SJSA1 (cell line): ENCODE results near the gene SH3BP5L. TPM values are rescaled to one million over a fixed set of nuclear protein-coding genes. Genes with fewer than 3 reads are reported as not detected.
A peak's percentile ranks its signal among the peaks of the same experiment; 100 is the strongest.

Source experiments
- DNase-seq, 2 experiments: peaks; one replicate each; pipeline ENCODE4 v3.0.0-alpha.2; 2015 to 2020; ENCODE audit warnings: low spot score in 2 of 2, low read depth in 1 of 2
- H3K27ac ChIP-seq: fragments of 250-450 bp; sonication (Bioruptor Pico); 2 replicates; pipeline ENCODE4 v1.5.1; 2020; ENCODE audit warnings: mild to moderate bottlenecking, moderate library complexity
- H3K27me3 ChIP-seq: fragments of 250-450 bp; sonication (Bioruptor Pico); replicated peaks from 2 replicates; pipeline ENCODE4 v1.5.1; 2020; ENCODE audit warnings: mild to moderate bottlenecking, moderate library complexity
- H3K36me3 ChIP-seq: fragments of 250-450 bp; sonication (Bioruptor Pico); 2 replicates; pipeline ENCODE4 v1.5.1; 2020; ENCODE audit warnings: mild to moderate bottlenecking
- H3K4me1 ChIP-seq: fragments of 250-450 bp; sonication (Bioruptor Pico); replicated peaks from 2 replicates; pipeline ENCODE4 v1.6.1; 2021; ENCODE audit warnings: mild to moderate bottlenecking
- H3K4me3 ChIP-seq: fragments of 250-450 bp; sonication (Bioruptor Pico); 2 replicates; pipeline ENCODE4 v1.5.1; 2020; ENCODE audit warnings: mild to moderate bottlenecking
- H3K9me3 ChIP-seq: fragments of 250-450 bp; sonication (Bioruptor Pico); replicated peaks from 2 replicates; pipeline ENCODE4 v1.5.1; 2020; ENCODE audit warnings: mild to moderate bottlenecking
- total RNA-seq: library from RNA; depleted of rRNA; stranded (reverse); fragments of >200 nt; shearing (Covaris generic); gene quantifications from 2 replicates; pipeline ENCODE4 v1.2.3, GENCODE V29; 2014

The SH3BP5L gene
- total RNA-seq, 1 experiment from 2014 or later, result 26.1 TPM

- Histone ChIP-seq H3K4me1 (peaks cover 14% of the 10 kb centered on the region), H3K4me3 (no peak overlapping the region), H3K9me3 (no peaks in the 10 kb centered on the region), H3K27me3 (no peaks in the 10 kb centered on the region), H3K36me3 (peaks cover 94% of the 10 kb centered on the region), H3K27ac (no peak overlapping the region)
- DNase-seq, result peak in 1 of 2 experiments; percentile 34
These were observed 9.5 kb downstream of the SH3BP5L start for GRCh38 chr1:248816042-248816851.

GRCh38 chr1:248815407-248816034, 10.2 kb downstream of the SH3BP5L start:
- Histone ChIP-seq H3K27me3 (no peaks in the 10 kb centered on the region), H3K36me3 (peaks cover 96% of the 10 kb centered on the region), H3K4me1 (peaks cover 13% of the 10 kb centered on the region), H3K9me3 (no peaks in the 10 kb centered on the region), H3K4me3 (no peak overlapping the region), H3K27ac (no peak overlapping the region)
- DNase-seq, result peak in 1 of 2 experiments; percentile 33

GRCh38 chr1:248814351-248814750, 11.4 kb downstream of the SH3BP5L start:
- Histone ChIP-seq H3K9me3 (no peaks in the 10 kb centered on the region), H3K27ac (no peak overlapping the region), H3K36me3 (peaks cover 87% of the 10 kb centered on the region), H3K27me3 (no peaks in the 10 kb centered on the region), H3K4me3 (no peak overlapping the region), H3K4me1 (peaks cover 8% of the 10 kb centered on the region)
- peak in 1 of 2 experiments; percentile 30 for DNase-seq

GRCh38 chr1:248813546-248813945, 12.2 kb downstream of the SH3BP5L start:
- peaks cover 79% of the 10 kb centered on the region for H3K36me3 ChIP-seq
- no peaks in the 10 kb centered on the region for H3K27me3 ChIP-seq
- H3K4me3 ChIP-seq, result no peak overlapping the region
- peaks cover 8% of the 10 kb centered on the region for H3K4me1 ChIP-seq
- no peaks in the 10 kb centered on the region for H3K9me3 ChIP-seq
- peak in 1 of 2 experiments; percentile 38 for DNase-seq
- H3K27ac ChIP-seq, result no peak overlapping the region

- peaks cover 74% of the 10 kb centered on the region for H3K36me3 ChIP-seq
- no peak overlapping the region for H3K4me3 ChIP-seq
- peaks cover 8% of the 10 kb centered on the region for H3K4me1 ChIP-seq
- no peaks in the 10 kb centered on the region for H3K27me3 ChIP-seq
- DNase-seq, result peak in 1 of 2 experiments; percentile 31
- H3K27ac ChIP-seq, result no peak overlapping the region
- H3K9me3 ChIP-seq, result no peaks in the 10 kb centered on the region
These were observed 12.8 kb downstream of the SH3BP5L start for GRCh38 chr1:248812736-248813425.

- Histone ChIP-seq H3K4me3 (no peak overlapping the region), H3K9me3 (no peaks in the 10 kb centered on the region), H3K36me3 (peaks cover 63% of the 10 kb centered on the region), H3K27ac (no peak overlapping the region), H3K4me1 (peaks cover 8% of the 10 kb centered on the region), H3K27me3 (no peaks in the 10 kb centered on the region)
- peak in 1 of 2 experiments; percentile 40 for DNase-seq
These were observed 13.9 kb downstream of the SH3BP5L start for GRCh38 chr1:248811514-248812490.

GRCh38 chr1:248810727-248811513, 14.8 kb downstream of the SH3BP5L start:
- H3K4me1 ChIP-seq, result peaks cover 8% of the 10 kb centered on the region
- DNase-seq, result peak in 1 of 2 experiments; percentile 47
- H3K36me3 ChIP-seq, result peaks cover 54% of the 10 kb centered on the region

GRCh38 chr1:248810000-248810726, 15.6 kb downstream of the SH3BP5L start:
- Histone ChIP-seq H3K4me3 (no peak overlapping the region), H3K4me1 (peaks cover 8% of the 10 kb centered on the region), H3K36me3 (peaks cover 46% of the 10 kb centered on the region), H3K9me3 (no peaks in the 10 kb centered on the region), H3K27ac (no peak overlapping the region), H3K27me3 (no peaks in the 10 kb centered on the region)
- DNase-seq, result peak in 1 of 2 experiments; percentile 24

More at GRCh38 chr1:248810727-248811513, 14.8 kb downstream of the SH3BP5L start:
- Histone ChIP-seq H3K4me3 (no peak overlapping the region), H3K9me3 (no peaks in the 10 kb centered on the region), H3K27me3 (no peaks in the 10 kb centered on the region), H3K27ac (no peak overlapping the region)

GRCh38 chr1:248808876-248809275, 16.8 kb downstream of the SH3BP5L start:
- H3K36me3 ChIP-seq, result peaks cover 34% of the 10 kb centered on the region
- H3K27ac ChIP-seq, result no peak overlapping the region
- H3K27me3 ChIP-seq, result no peaks in the 10 kb centered on the region
- H3K4me3 ChIP-seq, result no peak overlapping the region
- no peak for DNase-seq
- peaks cover 8% of the 10 kb centered on the region for H3K4me1 ChIP-seq
- no peaks in the 10 kb centered on the region for H3K9me3 ChIP-seq

GRCh38 chr1:248807067-248807737, 18.5 kb downstream of the SH3BP5L start:
- peaks cover 8% of the 10 kb centered on the region for H3K4me1 ChIP-seq
- H3K27ac ChIP-seq, result no peak overlapping the region
- DNase-seq, result peak in 1 of 2 experiments; percentile 28
- no peaks in the 10 kb centered on the region for H3K9me3 ChIP-seq
- H3K4me3 ChIP-seq, result no peak overlapping the region
- H3K36me3 ChIP-seq, result peaks cover 17% of the 10 kb centered on the region
- no peaks in the 10 kb centered on the region for H3K27me3 ChIP-seq

GRCh38 chr1:248805876-248806275, 19.8 kb downstream of the SH3BP5L start:
- DNase-seq, result peak in 1 of 2 experiments; percentile 5
- H3K4me1 ChIP-seq, result peaks cover 5% of the 10 kb centered on the region
- no peaks in the 10 kb centered on the region for H3K27me3 ChIP-seq
- H3K9me3 ChIP-seq, result no peaks in the 10 kb centered on the region
- peaks cover 4% of the 10 kb centered on the region for H3K36me3 ChIP-seq
- H3K27ac ChIP-seq, result no peak overlapping the region
- no peak overlapping the region for H3K4me3 ChIP-seq
